Esophagus muscularis mucosa (tissue), 4 donors: ENCODE data around the gene CLSTN1. TPM values are rescaled to one million over a fixed set of nuclear protein-coding genes. Genes with fewer than 3 reads are reported as not detected.

Experiments
- DNase-seq: peaks from one replicate; pipeline ENCODE4 v3.0.0-alpha.2; 2017; ENCODE audit errors: extremely low spot score
- H3K27ac ChIP-seq, 4 donors: fragments of 200-600 bp; sonication (generic); replicated peaks in 1 of 4; 1 replicate in 3 of 4; 2 replicates in 1 of 4; pipeline ENCODE4 v1.5.1; 2016 to 2019; ENCODE audit warnings: mild to moderate bottlenecking in 1 of 4
- H3K27me3 ChIP-seq, 4 donors: fragments of 200-600 bp; sonication (generic); one replicate each; pipeline versions ENCODE4 v1.5.1 to v1.6.0; 2016 to 2019
- H3K36me3 ChIP-seq, 4 donors: fragments of 200-600 bp; sonication (generic); one replicate each; pipeline ENCODE4 v1.5.1; 2016 to 2019
- H3K4me1 ChIP-seq, 4 donors: fragments of 200-600 bp; sonication (generic); one replicate each; pipeline ENCODE4 v1.5.1; 2016 to 2019
- H3K4me3 ChIP-seq, 4 donors: fragments of 200-600 bp; sonication (generic); 1 replicate in 2 of 4; 2 replicates in 2 of 4; pipeline ENCODE4 v1.5.1; 2016 to 2019; ENCODE audit warnings: mild to moderate bottlenecking in 4 of 4, moderate library complexity in 1 of 4
- H3K9me3 ChIP-seq, 4 donors: fragments of 200-600 bp; sonication (generic); 1 replicate in 3 of 4; 2 replicates in 1 of 4; pipeline ENCODE4 v1.5.1; 2016 to 2019
- EP300 ChIP-seq: sonication (generic); formaldehyde crosslinking; IDR thresholded peaks from one replicate; pipeline ENCODE4 v1.6.1; 2017; ENCODE audit warnings: antibody characterized with exemption
- POLR2A ChIP-seq: fragments of 450-650 bp; IDR thresholded peaks from one replicate; pipeline ENCODE4 v1.6.1; 2017; ENCODE audit warnings: antibody characterized with exemption, moderate library complexity, mild to moderate bottlenecking, low read depth
- POLR2AphosphoS5 ChIP-seq, 2 donors: sonication (generic); formaldehyde crosslinking; IDR thresholded peaks; one replicate each; pipeline ENCODE4 v1.6.1; 2017; ENCODE audit warnings: antibody characterized with exemption in 2 of 2
- WGBS: methylation state at CpG from one replicate; pipeline ENCODE4 v1.1.5; 2018; 5-methylcytosine and 5-hydroxymethylcytosine counted together
- intact Hi-C: fragments of 100-400 bp; cut with DNase I; formaldehyde crosslinking; loops from one replicate; pipeline ENCODE4 v1.15.1; 2023
- total RNA-seq, 4 donors: library from RNA; depleted of rRNA; stranded (reverse); fragments of >200 nt; gene quantifications; one replicate each; pipeline versions ENCODE4 v1.1.0 to v1.2.1, GENCODE V29; 2016
- TF ChIP-seq, protein P1 (sequence below), 3 experiments: fragments of 200-600 bp in 2 of 3; fragments of 450-650 bp in 1 of 3; sonication (generic) in 2 of 3; IDR thresholded peaks; one replicate each; pipeline ENCODE4 v1.5.1; 2017 to 2019; ENCODE audit warnings: antibody characterized with exemption in 3 of 3, mild to moderate bottlenecking in 2 of 3, moderate library complexity in 1 of 3

Gene CLSTN1
- total RNA-seq, 4 donors from 2014 or later, result 47.1 to 109 (median 72.3) TPM

- no peaks in the 10 kb centered on the region for H3K9me3 ChIP-seq
- peaks cover 0 to 16% (median 4%) of the 10 kb centered on the region in 4 donors for H3K4me1 ChIP-seq
- no peak overlapping the region for H3K4me3 ChIP-seq
- H3K27me3 ChIP-seq, result no peaks in the 10 kb centered on the region
- intact Hi-C loops, result loop anchor here (2.0 to 5.0 kb wide), 3 partner anchors 83 to 240 kb away; no protein-coding TSS in a partner anchor
- no peak overlapping the region for H3K27ac ChIP-seq
- 100% methylated on average over 1 of the region's 15 CpGs for WGBS
- H3K36me3 ChIP-seq, result peaks cover 7 to 65% (median 57%) of the 10 kb centered on the region in 4 donors
- peak; percentile 98 for DNase-seq
- TF ChIP-seq, protein P1, sequence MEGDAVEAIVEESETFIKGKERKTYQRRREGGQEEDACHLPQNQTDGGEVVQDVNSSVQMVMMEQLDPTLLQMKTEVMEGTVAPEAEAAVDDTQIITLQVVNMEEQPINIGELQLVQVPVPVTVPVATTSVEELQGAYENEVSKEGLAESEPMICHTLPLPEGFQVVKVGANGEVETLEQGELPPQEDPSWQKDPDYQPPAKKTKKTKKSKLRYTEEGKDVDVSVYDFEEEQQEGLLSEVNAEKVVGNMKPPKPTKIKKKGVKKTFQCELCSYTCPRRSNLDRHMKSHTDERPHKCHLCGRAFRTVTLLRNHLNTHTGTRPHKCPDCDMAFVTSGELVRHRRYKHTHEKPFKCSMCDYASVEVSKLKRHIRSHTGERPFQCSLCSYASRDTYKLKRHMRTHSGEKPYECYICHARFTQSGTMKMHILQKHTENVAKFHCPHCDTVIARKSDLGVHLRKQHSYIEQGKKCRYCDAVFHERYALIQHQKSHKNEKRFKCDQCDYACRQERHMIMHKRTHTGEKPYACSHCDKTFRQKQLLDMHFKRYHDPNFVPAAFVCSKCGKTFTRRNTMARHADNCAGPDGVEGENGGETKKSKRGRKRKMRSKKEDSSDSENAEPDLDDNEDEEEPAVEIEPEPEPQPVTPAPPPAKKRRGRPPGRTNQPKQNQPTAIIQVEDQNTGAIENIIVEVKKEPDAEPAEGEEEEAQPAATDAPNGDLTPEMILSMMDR (IDR thresholded peaks at IDR 0.05), result peak in 2 of 3 experiments; percentile 96 to 98
- TF ChIP-seq POLR2AphosphoS5 (IDR thresholded peaks at IDR 0.05) (peak in 1 of 2 donors; percentile 21), EP300 (no peak)
Measured at GRCh38 chr1:9867408-9868243, 43.9 kb upstream of the CLSTN1 start.

GRCh38 chr1:9866836-9867235 is 43.1 kb upstream of the CLSTN1 start:
- Histone ChIP-seq H3K9me3 (no peaks in the 10 kb centered on the region), H3K36me3 (peaks cover 7 to 66% (median 59%) of the 10 kb centered on the region in 4 donors), H3K27me3 (no peaks in the 10 kb centered on the region), H3K4me3 (no peak overlapping the region), H3K27ac (no peak overlapping the region), H3K4me1 (peaks cover 0 to 16% (median 4%) of the 10 kb centered on the region in 4 donors)
- WGBS, result 90% methylated on average over 6 of the region's 6 CpGs
- no peak for DNase-seq
- intact Hi-C loops, result loop anchor here (2.0 to 5.0 kb wide), 3 partner anchors 82 to 240 kb away; no protein-coding TSS in a partner anchor
- no peak for TF ChIP-seq POLR2AphosphoS5 (IDR thresholded peaks at IDR 0.05)
- no peak for TF ChIP-seq POLR2A
- TF ChIP-seq, protein P1 (IDR thresholded peaks at IDR 0.05), result no peak
- no peak for TF ChIP-seq EP300

GRCh38 chr1:9865724-9866123 is 42.0 kb upstream of the CLSTN1 start:
- 75% methylated on average over 2 of the region's 2 CpGs for WGBS
- peaks cover 0 to 16% (median 4%) of the 10 kb centered on the region in 4 donors for H3K4me1 ChIP-seq
- TF ChIP-seq POLR2A (no peak), POLR2AphosphoS5 (IDR thresholded peaks at IDR 0.05) (no peak), EP300 (no peak)
- TF ChIP-seq, protein P1 (IDR thresholded peaks at IDR 0.05), result no peak
- H3K27ac ChIP-seq, result no peak overlapping the region
- no peak for DNase-seq
- H3K36me3 ChIP-seq, result peaks cover 3 to 55% (median 50%) of the 10 kb centered on the region in 4 donors
- H3K4me3 ChIP-seq, result no peak overlapping the region
- intact Hi-C loops, result loop anchor here (2.0 to 5.0 kb wide), 3 partner anchors 81 to 238 kb away; no protein-coding TSS in a partner anchor
- no peaks in the 10 kb centered on the region for H3K27me3 ChIP-seq
- H3K9me3 ChIP-seq, result no peaks in the 10 kb centered on the region

- Histone ChIP-seq H3K27ac (no peak overlapping the region), H3K9me3 (no peaks in the 10 kb centered on the region), H3K4me3 (no peak overlapping the region), H3K4me1 (peaks cover 0 to 16% (median 6%) of the 10 kb centered on the region in 4 donors), H3K27me3 (no peaks in the 10 kb centered on the region), H3K36me3 (peaks cover 3 to 42% (median 35%) of the 10 kb centered on the region in 4 donors)
- intact Hi-C loops, result no loop called here
- no peak for TF ChIP-seq POLR2A
- 89% methylated on average over 4 of the region's 10 CpGs for WGBS
- no peak for DNase-seq
Measured at GRCh38 chr1:9863371-9863770, 39.6 kb upstream of the CLSTN1 start.

DNA sequence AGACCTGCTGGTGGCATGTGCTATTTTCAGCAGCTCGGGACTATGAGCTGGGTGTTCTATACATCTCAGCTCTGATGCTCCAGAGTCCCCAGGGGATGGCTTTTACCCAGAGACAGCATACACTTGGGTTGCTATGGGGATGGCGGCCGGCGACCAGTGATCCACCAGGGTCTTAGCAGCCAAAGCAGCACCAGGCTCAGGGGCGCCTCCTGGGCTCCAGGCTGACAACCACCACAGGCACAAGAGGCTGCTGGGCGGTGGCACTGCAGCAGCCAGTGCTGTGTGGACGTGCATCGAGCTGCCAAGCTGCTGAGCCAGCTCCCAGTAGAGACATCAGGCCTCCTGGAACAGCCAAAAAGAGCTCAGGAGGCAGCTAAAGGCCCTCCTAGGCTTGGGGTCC is 37.6 kb upstream of the CLSTN1 start:
- peaks cover 3 to 33% (median 29%) of the 10 kb centered on the region in 4 donors for H3K36me3 ChIP-seq

More for the DNA sequence above, 37.6 kb upstream of the CLSTN1 start:
- no CpG with 5 or more reads among the region's 8 CpGs for whole genome bisulfite sequencing
- Histone ChIP-seq H3K4me3 (no peak overlapping the region), H3K27ac (no peak overlapping the region), H3K4me1 (peaks cover 0 to 11% (median 2%) of the 10 kb centered on the region in 4 donors), H3K9me3 (no peaks in the 10 kb centered on the region), H3K27me3 (no peaks in the 10 kb centered on the region)
- no peak for DNase-seq
- TF ChIP-seq, protein P1 (IDR thresholded peaks at IDR 0.05), result no peak
- no peak for TF ChIP-seq EP300
- no peak for TF ChIP-seq POLR2AphosphoS5 (IDR thresholded peaks at IDR 0.05)
- no peak for TF ChIP-seq POLR2A
- intact Hi-C loops, result no loop called here
